ENCODE measurements around the gene RNF222.

Gene RNF222

DNA sequence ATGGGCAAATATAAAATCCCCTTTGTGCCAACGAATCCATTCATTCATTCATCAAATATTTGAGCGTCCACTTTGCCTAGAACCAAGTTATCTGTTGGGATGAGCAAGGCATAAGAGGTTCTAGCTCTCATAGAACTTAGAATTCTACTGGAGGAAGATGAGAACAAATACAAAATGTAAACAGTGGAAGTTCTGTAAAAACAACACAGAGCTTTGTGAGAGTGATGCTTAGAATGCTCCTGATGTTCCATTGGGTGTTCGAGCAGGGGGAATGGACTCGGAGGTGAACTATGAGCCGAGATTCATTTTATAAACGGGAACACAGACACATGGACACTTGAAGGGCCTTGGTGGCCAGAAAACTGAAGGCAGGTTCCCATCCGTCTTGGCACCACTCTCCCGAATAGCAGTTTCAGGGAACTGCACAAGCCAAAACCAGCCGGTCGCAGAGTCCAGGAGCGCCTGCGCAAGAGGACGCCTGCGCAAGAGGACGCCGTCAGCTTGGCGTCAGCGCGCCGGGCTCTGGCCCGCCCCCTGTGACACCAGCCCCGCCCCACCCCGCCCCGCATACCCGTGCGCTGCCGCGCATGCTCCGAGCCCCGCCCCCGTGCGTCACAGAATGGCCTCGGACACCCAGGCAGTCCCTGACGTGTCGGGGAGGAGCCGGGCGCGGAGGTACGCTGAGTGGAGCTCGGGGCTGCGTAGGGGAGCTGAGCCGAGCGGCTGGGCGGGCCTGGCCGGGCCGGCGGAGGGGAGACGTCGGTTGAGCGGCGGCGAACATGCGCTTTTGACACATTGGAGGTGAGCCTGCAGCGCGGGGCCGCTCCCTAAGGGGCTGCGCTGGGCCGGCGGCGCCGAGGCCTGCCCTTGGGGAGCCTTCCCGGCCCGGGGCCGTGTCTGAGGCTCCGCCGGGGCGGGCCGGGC, 37.9 kb upstream of the RNF222 start, which contains the start of gene NDEL1:
NDEL1 (plus strand) TSS at position 640 of the 924 bp plus-strand sequence. CDS start 8,388 bp downstream, outside the sequence.
- H3K27ac ChIP-seq (ENCODE audit: low read depth in 2 of 2, low read length in 2 of 2), result peak within 1 kb of the TSS; percentile 100
- H3K27me3 ChIP-seq (ENCODE audit: control insufficient read depth in 2 of 2, insufficient read depth in 2 of 2, low read length in 2 of 2), result no peaks in the 10 kb centered on the region
- peaks cover 10 to 11% of the 10 kb centered on the region in 2 donors for H3K4me1 ChIP-seq (ENCODE audit: control insufficient read depth in 2 of 2, insufficient read depth in 2 of 2, low read length in 2 of 2)
- peaks cover 1 to 4% of the 10 kb centered on the region in 2 donors for H3K36me3 ChIP-seq (ENCODE audit: control insufficient read depth in 2 of 2, insufficient read depth in 2 of 2, low read length in 2 of 2)
- H3K4me3 ChIP-seq (ENCODE audit: low read length in 2 of 2), result peak within 1 kb of the TSS; percentile 96 to 98
- H3K9ac ChIP-seq (ENCODE audit: low read depth in 1 of 2, low read length in 2 of 2), result peak within 1 kb of the TSS; percentile 97 to 100
- H3K9me3 ChIP-seq (ENCODE audit: control insufficient read depth in 2 of 2, low read length in 2 of 2), result no peaks in the 10 kb centered on the region

GRCh38 chr17:8430966-8431365, 33.3 kb upstream of the RNF222 start:
- Histone ChIP-seq H3K9me3 (ENCODE audit: control insufficient read depth in 2 of 2, low read length in 2 of 2) (no peaks in the 10 kb centered on the region), H3K36me3 (ENCODE audit: control insufficient read depth in 2 of 2, insufficient read depth in 2 of 2, low read length in 2 of 2) (no peaks in the 10 kb centered on the region), H3K27me3 (ENCODE audit: control insufficient read depth in 2 of 2, insufficient read depth in 2 of 2, low read length in 2 of 2) (no peaks in the 10 kb centered on the region), H3K9ac (ENCODE audit: low read depth in 1 of 2, low read length in 2 of 2) (no peak overlapping the region), H3K27ac (ENCODE audit: low read depth in 2 of 2, low read length in 2 of 2) (no peak overlapping the region), H3K4me3 (ENCODE audit: low read length in 2 of 2) (no peak overlapping the region), H3K4me1 (ENCODE audit: control insufficient read depth in 2 of 2, insufficient read depth in 2 of 2, low read length in 2 of 2) (peaks cover 0 to 6% of the 10 kb centered on the region in 2 donors)

DNA sequence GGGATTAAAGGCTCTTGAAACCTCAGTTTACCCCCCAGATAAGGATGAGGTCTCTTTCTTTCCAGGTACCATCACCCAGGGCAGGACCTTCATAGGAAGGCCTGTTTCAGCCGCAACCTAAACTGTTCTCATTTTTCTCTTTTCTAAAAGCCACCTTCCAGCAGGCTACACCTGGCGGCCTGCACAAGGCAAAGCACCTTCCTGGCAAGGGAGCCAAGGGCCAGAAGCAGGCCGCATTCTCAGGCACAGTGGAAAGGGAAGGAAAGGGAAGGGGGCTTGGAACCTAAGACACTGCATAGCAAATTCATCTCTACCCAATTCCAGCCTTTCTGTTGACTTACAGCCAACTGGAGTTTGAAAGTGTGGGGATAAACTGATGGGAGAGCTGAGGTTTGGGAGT, 29.2 kb upstream of the RNF222 start:
- no peak overlapping the region for H3K4me3 ChIP-seq (ENCODE audit: low read length in 2 of 2)
- no peaks in the 10 kb centered on the region for H3K36me3 ChIP-seq (ENCODE audit: control insufficient read depth in 2 of 2, insufficient read depth in 2 of 2, low read length in 2 of 2)
- H3K27ac ChIP-seq (ENCODE audit: low read depth in 2 of 2, low read length in 2 of 2), result peak overlapping the region in 1 of 2 donors; percentile 68
- peaks cover 3 to 4% of the 10 kb centered on the region in 2 donors for H3K4me1 ChIP-seq (ENCODE audit: control insufficient read depth in 2 of 2, insufficient read depth in 2 of 2, low read length in 2 of 2)
- H3K9ac ChIP-seq (ENCODE audit: low read depth in 1 of 2, low read length in 2 of 2), result no peak overlapping the region
- no peaks in the 10 kb centered on the region for H3K27me3 ChIP-seq (ENCODE audit: control insufficient read depth in 2 of 2, insufficient read depth in 2 of 2, low read length in 2 of 2)
- H3K9me3 ChIP-seq (ENCODE audit: control insufficient read depth in 2 of 2, low read length in 2 of 2), result no peaks in the 10 kb centered on the region

DNA sequence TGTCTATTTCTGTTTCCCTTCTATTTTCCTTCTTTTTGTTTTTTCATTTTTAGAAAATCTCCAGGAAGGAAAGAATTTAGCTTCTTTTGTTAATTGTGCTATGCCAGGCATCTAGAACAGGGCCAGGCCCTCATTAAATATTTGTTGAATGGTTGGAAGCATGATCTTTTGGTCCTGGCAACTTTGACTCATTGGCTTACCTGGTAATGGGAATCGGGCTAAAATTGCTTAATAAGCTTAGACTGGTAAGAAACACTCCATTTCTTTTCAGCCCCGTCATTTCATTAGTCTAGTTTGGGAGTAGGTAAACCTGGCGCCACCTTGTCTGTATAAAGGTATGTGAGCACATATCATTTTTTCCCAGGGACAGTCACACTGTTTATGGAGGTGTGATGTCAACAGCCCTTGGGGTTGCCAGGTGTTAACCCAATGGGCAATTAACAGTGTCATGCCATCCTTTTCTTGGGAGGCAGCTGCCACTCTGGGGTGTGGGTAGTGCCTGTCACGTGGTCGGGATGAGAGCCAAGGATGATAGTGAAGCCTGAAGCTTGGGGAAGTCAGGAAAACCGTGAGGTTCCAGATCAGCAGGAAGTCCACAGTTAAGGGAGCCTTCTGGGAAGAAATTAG, 28.6 kb upstream of the RNF222 start:
- H3K36me3 ChIP-seq (ENCODE audit: control insufficient read depth in 2 of 2, insufficient read depth in 2 of 2, low read length in 2 of 2), result no peaks in the 10 kb centered on the region
- H3K4me1 ChIP-seq (ENCODE audit: control insufficient read depth in 2 of 2, insufficient read depth in 2 of 2, low read length in 2 of 2), result peaks cover 3 to 4% of the 10 kb centered on the region in 2 donors
- H3K9me3 ChIP-seq (ENCODE audit: control insufficient read depth in 2 of 2, low read length in 2 of 2), result no peaks in the 10 kb centered on the region
- H3K4me3 ChIP-seq (ENCODE audit: low read length in 2 of 2), result no peak overlapping the region
- H3K9ac ChIP-seq (ENCODE audit: low read depth in 1 of 2, low read length in 2 of 2), result no peak overlapping the region
- peak overlapping the region; percentile 48 to 68 for H3K27ac ChIP-seq (ENCODE audit: low read depth in 2 of 2, low read length in 2 of 2)
- H3K27me3 ChIP-seq (ENCODE audit: control insufficient read depth in 2 of 2, insufficient read depth in 2 of 2, low read length in 2 of 2), result no peaks in the 10 kb centered on the region

GRCh38 chr17:8421571-8421970, 23.9 kb upstream of the RNF222 start:
- H3K9ac ChIP-seq (ENCODE audit: low read depth in 1 of 2, low read length in 2 of 2), result no peak overlapping the region
- no peaks in the 10 kb centered on the region for H3K27me3 ChIP-seq (ENCODE audit: control insufficient read depth in 2 of 2, insufficient read depth in 2 of 2, low read length in 2 of 2)
- H3K9me3 ChIP-seq (ENCODE audit: control insufficient read depth in 2 of 2, low read length in 2 of 2), result no peaks in the 10 kb centered on the region
- H3K36me3 ChIP-seq (ENCODE audit: control insufficient read depth in 2 of 2, insufficient read depth in 2 of 2, low read length in 2 of 2), result no peaks in the 10 kb centered on the region
- H3K4me3 ChIP-seq (ENCODE audit: low read length in 2 of 2), result no peak overlapping the region
- no peak overlapping the region for H3K27ac ChIP-seq (ENCODE audit: low read depth in 2 of 2, low read length in 2 of 2)
- H3K4me1 ChIP-seq (ENCODE audit: control insufficient read depth in 2 of 2, insufficient read depth in 2 of 2, low read length in 2 of 2), result peaks cover 3 to 5% of the 10 kb centered on the region in 2 donors

DNA sequence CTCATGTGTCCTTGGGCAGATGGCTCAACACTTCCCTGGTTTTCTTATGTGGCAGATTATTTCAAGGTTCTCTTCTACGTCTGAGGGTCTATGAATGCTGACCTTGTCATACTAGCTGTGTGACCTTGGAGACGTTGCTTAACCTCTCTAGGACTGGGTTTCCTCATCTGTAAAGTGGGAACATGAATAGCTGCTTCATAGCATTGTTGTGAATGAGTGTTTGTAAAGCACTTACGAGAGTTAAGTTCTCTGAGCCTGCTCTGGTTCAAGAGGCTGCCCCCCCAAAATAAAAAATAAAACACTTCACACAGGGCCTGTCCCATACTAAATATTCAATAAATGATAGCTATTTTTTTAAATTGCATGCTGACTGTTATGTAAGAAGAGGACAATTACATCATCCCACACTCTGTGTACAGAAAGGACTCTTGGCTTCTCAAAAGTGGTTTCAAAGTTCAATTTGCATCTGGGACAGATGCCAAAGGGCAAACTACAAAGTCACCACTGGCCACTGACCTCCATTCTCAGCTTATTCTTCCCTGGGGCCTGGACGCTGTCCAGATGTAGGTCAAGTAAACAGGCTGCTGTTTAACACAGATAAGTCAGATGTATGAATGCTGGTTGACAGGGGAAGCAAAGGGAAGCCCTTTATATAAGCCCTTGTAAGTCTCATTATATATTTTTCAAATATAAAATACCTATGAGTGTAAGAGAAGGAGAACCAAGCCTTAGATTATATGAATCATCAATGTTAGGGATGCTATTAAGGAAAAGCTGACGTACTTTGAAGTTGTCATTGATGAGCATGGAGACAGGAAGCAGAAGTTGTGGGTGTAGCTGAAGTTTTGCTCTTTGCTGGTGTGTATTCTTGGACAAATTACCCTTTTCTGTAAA, 22.7 kb upstream of the RNF222 start:
- Histone ChIP-seq H3K9ac (ENCODE audit: low read depth in 1 of 2, low read length in 2 of 2) (no peak overlapping the region), H3K27ac (ENCODE audit: low read depth in 2 of 2, low read length in 2 of 2) (peak overlapping the region; percentile 56 to 59), H3K4me3 (ENCODE audit: low read length in 2 of 2) (peak overlapping the region in 1 of 2 donors; percentile 6), H3K27me3 (ENCODE audit: control insufficient read depth in 2 of 2, insufficient read depth in 2 of 2, low read length in 2 of 2) (no peaks in the 10 kb centered on the region), H3K9me3 (ENCODE audit: control insufficient read depth in 2 of 2, low read length in 2 of 2) (no peaks in the 10 kb centered on the region), H3K36me3 (ENCODE audit: control insufficient read depth in 2 of 2, insufficient read depth in 2 of 2, low read length in 2 of 2) (no peaks in the 10 kb centered on the region), H3K4me1 (ENCODE audit: control insufficient read depth in 2 of 2, insufficient read depth in 2 of 2, low read length in 2 of 2) (peaks cover 0 to 4% of the 10 kb centered on the region in 2 donors)

GRCh38 chr17:8419305-8419704, 21.7 kb upstream of the RNF222 start:
- no peak overlapping the region for H3K9ac ChIP-seq (ENCODE audit: low read depth in 1 of 2, low read length in 2 of 2)
- H3K4me1 ChIP-seq (ENCODE audit: control insufficient read depth in 2 of 2, insufficient read depth in 2 of 2, low read length in 2 of 2), result peaks cover 0 to 4% of the 10 kb centered on the region in 2 donors
- H3K4me3 ChIP-seq (ENCODE audit: low read length in 2 of 2), result no peak overlapping the region
- H3K27ac ChIP-seq (ENCODE audit: low read depth in 2 of 2, low read length in 2 of 2), result no peak overlapping the region
- H3K27me3 ChIP-seq (ENCODE audit: control insufficient read depth in 2 of 2, insufficient read depth in 2 of 2, low read length in 2 of 2), result no peaks in the 10 kb centered on the region
- no peaks in the 10 kb centered on the region for H3K36me3 ChIP-seq (ENCODE audit: control insufficient read depth in 2 of 2, insufficient read depth in 2 of 2, low read length in 2 of 2)
- no peaks in the 10 kb centered on the region for H3K9me3 ChIP-seq (ENCODE audit: control insufficient read depth in 2 of 2, low read length in 2 of 2)

DNA sequence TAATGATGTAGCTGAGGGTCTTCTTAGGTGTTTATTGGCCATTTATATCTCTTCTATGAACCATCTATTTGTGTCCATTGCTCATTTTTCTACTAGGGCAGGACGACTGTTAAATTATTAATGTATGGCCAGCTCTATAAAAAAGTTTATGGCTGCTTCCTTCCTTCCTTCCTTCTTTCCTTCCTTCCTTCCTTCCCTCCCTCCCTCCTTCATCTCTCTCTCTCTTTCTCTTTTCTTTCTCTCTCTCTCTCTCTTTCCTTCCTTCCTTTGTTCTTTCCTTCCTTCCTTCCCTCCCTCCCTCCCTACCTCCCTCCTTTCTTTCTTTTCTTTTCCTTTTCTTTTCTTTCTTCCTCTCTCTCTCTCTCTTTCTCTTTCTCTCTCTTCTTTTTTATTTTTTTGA, 20.8 kb upstream of the RNF222 start:
- Histone ChIP-seq H3K9me3 (ENCODE audit: control insufficient read depth in 2 of 2, low read length in 2 of 2) (no peaks in the 10 kb centered on the region), H3K9ac (ENCODE audit: low read depth in 1 of 2, low read length in 2 of 2) (no peak overlapping the region), H3K27me3 (ENCODE audit: control insufficient read depth in 2 of 2, insufficient read depth in 2 of 2, low read length in 2 of 2) (no peaks in the 10 kb centered on the region), H3K4me1 (ENCODE audit: control insufficient read depth in 2 of 2, insufficient read depth in 2 of 2, low read length in 2 of 2) (peaks cover 0 to 4% of the 10 kb centered on the region in 2 donors), H3K36me3 (ENCODE audit: control insufficient read depth in 2 of 2, insufficient read depth in 2 of 2, low read length in 2 of 2) (no peaks in the 10 kb centered on the region), H3K4me3 (ENCODE audit: low read length in 2 of 2) (no peak overlapping the region), H3K27ac (ENCODE audit: low read depth in 2 of 2, low read length in 2 of 2) (no peak overlapping the region)

- Histone ChIP-seq H3K36me3 (ENCODE audit: control insufficient read depth in 2 of 2, insufficient read depth in 2 of 2, low read length in 2 of 2) (no peaks in the 10 kb centered on the region), H3K27ac (ENCODE audit: low read depth in 2 of 2, low read length in 2 of 2) (peak overlapping the region in 1 of 2 donors; percentile 5), H3K27me3 (ENCODE audit: control insufficient read depth in 2 of 2, insufficient read depth in 2 of 2, low read length in 2 of 2) (no peaks in the 10 kb centered on the region), H3K9ac (ENCODE audit: low read depth in 1 of 2, low read length in 2 of 2) (no peak overlapping the region), H3K9me3 (ENCODE audit: control insufficient read depth in 2 of 2, low read length in 2 of 2) (no peaks in the 10 kb centered on the region), H3K4me3 (ENCODE audit: low read length in 2 of 2) (no peak overlapping the region), H3K4me1 (ENCODE audit: control insufficient read depth in 2 of 2, insufficient read depth in 2 of 2, low read length in 2 of 2) (peaks cover 0 to 4% of the 10 kb centered on the region in 2 donors)
Observed at GRCh38 chr17:8417806-8418205, 20.2 kb upstream of the RNF222 start.

All from mucosa of rectum (tissue), 2 donors.